Activated CD8-positive, alpha-beta T cell treated with anti-CD3 and anti-CD28 coated beads for 36 hours (primary cell): ENCODE data around the gene THAP2. TPM values are rescaled to one million over a fixed set of nuclear protein-coding genes. Genes with fewer than 3 reads are reported as not detected.
A peak's percentile ranks its signal among the peaks of the same experiment; 100 is the strongest.
"Not testable (repeated sequence)": the region's sequence is repeated elsewhere in the genome, so short reads cannot be mapped to it uniquely, and the experiment has no call there.

ENCODE experiments used
- ATAC-seq: fragments of 200-7000 bp; cut with Tn5 transposase; one replicate; pipeline ENCODE4 v1.10.0; 2021; ENCODE audit warnings: mild to moderate bottlenecking, moderate library complexity
- CTCF ChIA-PET: fragments of 350-600 bp; sonication (Branson Sonifier 250); formaldehyde crosslinking; loops from one replicate; lab custom pipeline; 2021; ENCODE audit warnings: antibody characterized with exemption; lab: Charles Lee
- POLR2A ChIA-PET: fragments of 350-600 bp; sonication (Branson Sonifier 250); formaldehyde crosslinking; loops from one replicate; lab custom pipeline; 2021; ENCODE audit warnings: antibody characterized with exemption; lab: Charles Lee
- DNase-seq: peaks from one replicate; pipeline ENCODE4 v3.0.0-alpha.2; 2020
- H3K27ac Mint-ChIP-seq: one replicate; pipeline ENCODE4 v1.8.0; 2021; ENCODE audit warnings: mild to moderate bottlenecking, mixed read lengths
- H3K27me3 Mint-ChIP-seq: one replicate; pipeline ENCODE4 v1.8.0; 2021; ENCODE audit warnings: mixed read lengths
- H3K36me3 Mint-ChIP-seq: one replicate; pipeline ENCODE4 v1.8.0; 2021; ENCODE audit warnings: low read depth, mixed read lengths
- H3K4me1 Mint-ChIP-seq: one replicate; pipeline ENCODE4 v1.8.0; 2021; ENCODE audit warnings: low read depth, mixed read lengths
- H3K4me3 Mint-ChIP-seq: one replicate; pipeline ENCODE4 v1.8.0; 2021; ENCODE audit warnings: mild to moderate bottlenecking, moderate library complexity, mixed read lengths
- H3K9me3 Mint-ChIP-seq: one replicate; pipeline ENCODE4 v1.8.0; 2021; ENCODE audit warnings: mixed read lengths
- CTCF ChIP-seq: fragments of 200-600 bp; IDR thresholded peaks from one replicate; pipeline ENCODE4 v1.8.0; 2022; ENCODE audit warnings: antibody characterized with exemption, mild to moderate bottlenecking
- intact Hi-C: fragments of 100-400 bp; cut with micrococcal nuclease; formaldehyde crosslinking; loops from one replicate; pipeline ENCODE4 v1.10.0; 2022
- total RNA-seq, 2 experiments: library from RNA; stranded (reverse); gene quantifications; one replicate each; pipeline ENCODE4 v1.2.3, GENCODE V29; 2021

The THAP2 gene
- total RNA-seq, 2 experiments from 2014 or later = 10.8 to 12.2 TPM

- CTCF ChIA-PET = no interaction called here
- POLR2A ChIA-PET = no interaction called here
- no peak overlapping the region for H3K4me3 Mint-ChIP-seq
These were observed 25.0 kb downstream of the THAP2 start for GRCh38 chr12:71688961-71689570.

DNA sequence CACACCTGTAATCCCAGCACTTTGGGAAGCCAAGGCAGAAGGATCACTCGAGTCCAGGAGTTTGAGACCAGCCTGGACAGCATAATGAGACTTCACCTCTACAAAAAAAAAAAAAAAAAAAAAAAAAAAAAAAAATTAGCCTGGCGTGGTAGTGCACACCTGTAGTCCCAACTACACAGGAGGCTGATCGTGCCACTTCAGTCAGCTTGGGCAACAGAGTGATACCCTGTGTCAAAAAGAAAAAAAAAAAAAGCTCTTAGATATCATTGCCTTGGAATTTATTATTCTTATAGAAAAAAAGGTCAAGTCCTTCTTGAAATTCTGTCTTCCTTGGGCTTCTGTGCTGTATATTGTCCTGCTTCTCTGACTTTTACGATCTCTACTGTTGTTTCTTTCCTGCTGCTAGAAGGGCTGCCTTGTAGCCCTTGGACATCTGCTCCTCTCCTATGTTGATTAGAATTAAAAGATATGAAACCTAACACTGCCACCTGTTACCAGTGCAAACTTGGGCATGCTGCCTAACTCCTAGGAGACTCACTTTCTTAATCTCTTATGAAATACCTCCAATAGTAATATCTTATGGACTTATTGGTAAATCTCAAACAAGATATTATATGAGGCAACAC lies 27.5 kb downstream of the THAP2 start:
- peaks cover 15% of the 10 kb centered on the region for H3K4me1 Mint-ChIP-seq
- intact Hi-C loops = no loop called here
- no peak overlapping the region for H3K4me3 Mint-ChIP-seq
- H3K27me3 Mint-ChIP-seq = no peaks in the 10 kb centered on the region
- no peak overlapping the region for H3K27ac Mint-ChIP-seq
- ATAC-seq (no peak), DNase-seq (no peak)
- no peak for TF ChIP-seq CTCF
- POLR2A ChIA-PET = no interaction called here
- no peaks in the 10 kb centered on the region for H3K36me3 Mint-ChIP-seq
- H3K9me3 Mint-ChIP-seq = no peaks in the 10 kb centered on the region
- CTCF ChIA-PET = no interaction called here

More at GRCh38 chr12:71688961-71689570, 25.0 kb downstream of the THAP2 start:
- H3K27ac Mint-ChIP-seq = no peak overlapping the region
- intact Hi-C loops = no loop called here
- H3K4me1 Mint-ChIP-seq = peaks cover 17% of the 10 kb centered on the region
- TF ChIP-seq CTCF = no peak
- no peaks in the 10 kb centered on the region for H3K27me3 Mint-ChIP-seq
- ATAC-seq (no peak), DNase-seq (no peak)
- no peaks in the 10 kb centered on the region for H3K36me3 Mint-ChIP-seq
- no peaks in the 10 kb centered on the region for H3K9me3 Mint-ChIP-seq

GRCh38 chr12:71693126-71693525 lies 29.0 kb downstream of the THAP2 start:
- Mint-ChIP-seq H3K36me3 (peaks cover 2% of the 10 kb centered on the region), H3K4me1 (peaks cover 8% of the 10 kb centered on the region), H3K9me3 (no peaks in the 10 kb centered on the region), H3K27me3 (no peaks in the 10 kb centered on the region), H3K27ac (no peak overlapping the region), H3K4me3 (no peak overlapping the region)
- DNase-seq = no peak
- ChIA-PET CTCF (no interaction called here), POLR2A (no interaction called here)
- ATAC-seq = no peak
- no peak for TF ChIP-seq CTCF
- intact Hi-C loops = no loop called here

DNA sequence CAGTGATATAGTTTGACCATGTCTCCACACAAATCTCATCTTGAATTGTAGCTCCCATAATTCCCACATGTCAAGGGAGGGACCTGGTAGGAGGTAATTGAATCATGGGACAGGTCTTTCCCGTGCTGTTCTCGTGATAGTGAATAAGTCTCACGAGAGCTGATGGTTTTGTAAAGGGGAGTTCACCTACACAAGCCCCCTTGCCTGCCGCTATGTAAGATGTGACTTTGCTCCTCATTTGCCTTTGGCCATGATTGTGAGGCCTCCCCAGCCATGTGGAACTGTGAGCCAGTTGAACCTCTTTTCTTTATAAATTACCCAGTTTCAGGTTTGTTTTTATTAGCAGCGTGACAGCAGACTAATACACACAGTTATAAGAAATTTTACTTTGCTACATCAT lies 29.6 kb downstream of the THAP2 start:
- intact Hi-C loops, H3K4me1 Mint-ChIP-seq, CTCF ChIA-PET, H3K4me3 Mint-ChIP-seq, DNase-seq, H3K36me3 Mint-ChIP-seq, POLR2A ChIA-PET, H3K9me3 Mint-ChIP-seq, ATAC-seq, H3K27me3 Mint-ChIP-seq: not testable (repeated sequence)
- H3K27ac Mint-ChIP-seq = peak overlapping the region; percentile 37

DNA sequence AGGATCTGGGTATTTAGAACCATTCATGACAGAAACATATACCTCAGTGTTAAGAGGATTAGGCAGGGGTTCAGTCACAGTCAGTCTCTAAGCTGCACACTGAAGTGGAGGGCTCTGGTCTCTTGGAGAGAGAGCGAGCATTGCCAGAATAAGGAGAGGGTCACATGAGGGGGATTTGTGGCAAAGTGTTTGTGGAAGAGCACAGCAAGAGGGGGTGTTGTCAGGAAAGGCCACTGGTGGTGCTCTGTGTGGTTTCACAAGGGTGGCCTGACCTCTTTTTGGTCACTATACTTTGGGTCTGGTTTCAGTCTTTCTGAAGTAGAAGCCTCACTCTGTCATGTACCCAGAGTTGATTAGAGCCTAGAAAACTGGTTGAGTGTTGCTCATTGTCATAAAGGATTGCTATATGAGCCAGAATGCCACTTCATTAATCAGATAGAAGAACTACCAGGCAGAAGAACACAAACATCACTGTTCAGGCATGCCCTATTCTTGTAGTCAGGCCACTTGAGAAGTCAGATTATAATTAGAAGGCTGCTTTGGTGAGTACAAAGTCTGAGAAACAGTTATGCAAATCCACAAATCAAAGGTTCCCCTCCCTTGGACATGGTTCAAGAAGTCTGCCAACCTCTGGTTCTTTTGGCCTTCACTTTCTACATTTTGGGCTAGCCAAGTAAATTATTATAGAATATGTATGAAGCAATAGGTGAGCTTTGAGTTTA lies 30.2 kb downstream of the THAP2 start:
- ATAC-seq (no peak), DNase-seq (no peak)
- peak overlapping the region; percentile 37 for H3K27ac Mint-ChIP-seq
- peaks cover 4% of the 10 kb centered on the region for H3K36me3 Mint-ChIP-seq
- ChIA-PET POLR2A (no interaction called here), CTCF (interaction anchor here (1.4 kb wide), 1 partner anchor 60 kb away, joined by 3 read pairs; the partner anchor contains the start of gene RAB21)
- H3K4me1 Mint-ChIP-seq = peaks cover 4% of the 10 kb centered on the region
- intact Hi-C loops = no loop called here
- H3K9me3 Mint-ChIP-seq = no peaks in the 10 kb centered on the region
- no peak for TF ChIP-seq CTCF
- no peak overlapping the region for H3K4me3 Mint-ChIP-seq
- no peaks in the 10 kb centered on the region for H3K27me3 Mint-ChIP-seq
